Skeletal muscle satellite cell (primary cell): ENCODE results near the gene GYPC. TPM values are rescaled to one million over a fixed set of nuclear protein-coding genes. Genes with fewer than 3 reads are reported as not detected.

Experiments
- H3K27me3 ChIP-seq: 2 replicates; pipeline ENCODE4 v1.7.0; 2013; ENCODE audit warnings: low read length; ENCODE audit not compliant: control insufficient read depth, insufficient read depth
- H3K36me3 ChIP-seq: 2 replicates; pipeline ENCODE4 v1.7.0; 2013; ENCODE audit warnings: mild to moderate bottlenecking, control low read depth, low read length; ENCODE audit not compliant: insufficient read depth
- H3K4me1 ChIP-seq: 2 replicates; pipeline ENCODE4 v1.7.0; 2013; ENCODE audit warnings: low read length; ENCODE audit not compliant: control insufficient read depth, insufficient read depth
- H3K4me2 ChIP-seq: 2 replicates; pipeline ENCODE4 v1.7.0; 2013; ENCODE audit warnings: mild to moderate bottlenecking, low read length
- H3K4me3 ChIP-seq: 2 replicates; pipeline ENCODE4 v1.7.0; 2013; ENCODE audit warnings: low read length
- H3K9ac ChIP-seq: 2 replicates; pipeline ENCODE4 v1.7.0; 2013; ENCODE audit warnings: mild to moderate bottlenecking, low read depth, low read length, moderate library complexity
- H3K9me3 ChIP-seq: replicated peaks from 2 replicates; pipeline ENCODE4 v1.7.0; 2013; ENCODE audit warnings: mild to moderate bottlenecking, control low read depth, low read length
- total RNA-seq: library from RNA; depleted of rRNA; stranded (reverse); fragments of >200 nt; gene quantifications from 2 replicates; pipeline ENCODE4 v1.2.3, GENCODE V29; 2012; rRNA removed

The GYPC gene
- 73.2 and 79.9 TPM in 2 replicates for total RNA-seq

GRCh38 chr2:126655500-126656430, at the start of gene GYPC:
Gene GYPC (plus strand): TSS chr2:126656158. CDS start chr2:126656264, 106 bp downstream.
- Histone ChIP-seq H3K9me3 (no peaks in the 10 kb centered on the region), H3K4me2 (peak within 1 kb of the TSS; percentile 87), H3K4me1 (peaks cover 38% of the 10 kb centered on the region), H3K27me3 (no peaks in the 10 kb centered on the region), H3K4me3 (peak within 1 kb of the TSS; percentile 74), H3K9ac (peak within 1 kb of the TSS; percentile 91), H3K36me3 (no peaks in the 10 kb centered on the region)

- Histone ChIP-seq H3K27me3 (no peaks in the 10 kb centered on the region), H3K9me3 (no peaks in the 10 kb centered on the region), H3K4me1 (peaks cover 8% of the 10 kb centered on the region), H3K4me3 (no peak overlapping the region), H3K9ac (no peak overlapping the region), H3K36me3 (no peaks in the 10 kb centered on the region), H3K4me2 (peak overlapping the region; percentile 8)
Observed at GRCh38 chr2:126614524-126615227, 41.3 kb upstream of the GYPC start.

GRCh38 chr2:126616606-126617069, 39.3 kb upstream of the GYPC start:
- no peaks in the 10 kb centered on the region for H3K36me3 ChIP-seq
- H3K4me3 ChIP-seq: no peak overlapping the region

GRCh38 chr2:126620302-126620701, 35.7 kb upstream of the GYPC start:
- peaks cover 18% of the 10 kb centered on the region for H3K27me3 ChIP-seq
- no peak overlapping the region for H3K4me3 ChIP-seq
- H3K36me3 ChIP-seq: no peaks in the 10 kb centered on the region
- no peak overlapping the region for H3K9ac ChIP-seq
- H3K4me2 ChIP-seq: no peak overlapping the region
- H3K4me1 ChIP-seq: no peaks in the 10 kb centered on the region
- no peaks in the 10 kb centered on the region for H3K9me3 ChIP-seq

More at GRCh38 chr2:126616606-126617069, 39.3 kb upstream of the GYPC start:
- Histone ChIP-seq H3K27me3 (peaks cover 9% of the 10 kb centered on the region), H3K4me2 (no peak overlapping the region), H3K9ac (no peak overlapping the region), H3K4me1 (peaks cover 8% of the 10 kb centered on the region), H3K9me3 (no peaks in the 10 kb centered on the region)

GRCh38 chr2:126623000-126623399, 33.0 kb upstream of the GYPC start:
- Histone ChIP-seq H3K9me3 (no peaks in the 10 kb centered on the region), H3K4me3 (no peak overlapping the region)

GRCh38 chr2:126627643-126628042, 28.3 kb upstream of the GYPC start:
- no peaks in the 10 kb centered on the region for H3K36me3 ChIP-seq
- no peaks in the 10 kb centered on the region for H3K4me1 ChIP-seq
- no peak overlapping the region for H3K9ac ChIP-seq
- no peaks in the 10 kb centered on the region for H3K9me3 ChIP-seq
- H3K4me2 ChIP-seq: no peak overlapping the region
- peaks cover 19% of the 10 kb centered on the region for H3K27me3 ChIP-seq
- H3K4me3 ChIP-seq: no peak overlapping the region

More at GRCh38 chr2:126623000-126623399, 33.0 kb upstream of the GYPC start:
- Histone ChIP-seq H3K4me1 (no peaks in the 10 kb centered on the region), H3K4me2 (no peak overlapping the region), H3K9ac (no peak overlapping the region), H3K27me3 (peaks cover 29% of the 10 kb centered on the region), H3K36me3 (no peaks in the 10 kb centered on the region)

- no peak overlapping the region for H3K4me3 ChIP-seq
- no peak overlapping the region for H3K4me2 ChIP-seq
- H3K27me3 ChIP-seq: peaks cover 13% of the 10 kb centered on the region
- no peak overlapping the region for H3K9ac ChIP-seq
- no peaks in the 10 kb centered on the region for H3K4me1 ChIP-seq
- no peaks in the 10 kb centered on the region for H3K36me3 ChIP-seq
- no peaks in the 10 kb centered on the region for H3K9me3 ChIP-seq
Observed at GRCh38 chr2:126634273-126634861, 21.6 kb upstream of the GYPC start.

GRCh38 chr2:126635281-126635680, 20.7 kb upstream of the GYPC start:
- Histone ChIP-seq H3K36me3 (no peaks in the 10 kb centered on the region), H3K4me1 (no peaks in the 10 kb centered on the region), H3K9me3 (no peaks in the 10 kb centered on the region), H3K4me2 (no peak overlapping the region), H3K9ac (no peak overlapping the region), H3K27me3 (peaks cover 13% of the 10 kb centered on the region), H3K4me3 (no peak overlapping the region)

GRCh38 chr2:126635736-126636135, 20.2 kb upstream of the GYPC start:
- H3K9me3 ChIP-seq: no peaks in the 10 kb centered on the region
- H3K27me3 ChIP-seq: peaks cover 13% of the 10 kb centered on the region
- no peak overlapping the region for H3K9ac ChIP-seq
- H3K4me2 ChIP-seq: no peak overlapping the region
- no peaks in the 10 kb centered on the region for H3K4me1 ChIP-seq
- H3K4me3 ChIP-seq: no peak overlapping the region
- no peaks in the 10 kb centered on the region for H3K36me3 ChIP-seq

GRCh38 chr2:126637386-126637785, 18.6 kb upstream of the GYPC start:
- H3K9me3 ChIP-seq: no peaks in the 10 kb centered on the region
- H3K4me2 ChIP-seq: no peak overlapping the region
- H3K9ac ChIP-seq: no peak overlapping the region

GRCh38 chr2:126638746-126639145, 17.2 kb upstream of the GYPC start:
- Histone ChIP-seq H3K4me3 (no peak overlapping the region), H3K9ac (no peak overlapping the region), H3K27me3 (peaks cover 25% of the 10 kb centered on the region), H3K9me3 (no peaks in the 10 kb centered on the region), H3K4me1 (no peaks in the 10 kb centered on the region), H3K36me3 (no peaks in the 10 kb centered on the region), H3K4me2 (no peak overlapping the region)

More at GRCh38 chr2:126637386-126637785, 18.6 kb upstream of the GYPC start:
- Histone ChIP-seq H3K36me3 (no peaks in the 10 kb centered on the region), H3K27me3 (peaks cover 21% of the 10 kb centered on the region), H3K4me3 (no peak overlapping the region), H3K4me1 (no peaks in the 10 kb centered on the region)
